K562 (cell line): ENCODE measurements around the gene PARD3. TPM values are rescaled to one million over a fixed set of nuclear protein-coding genes. Genes with fewer than 3 reads are reported as not detected.

Source experiments
- ATAC-seq: fragments of 200-7000 bp; cut with Tn5 transposase; 3 replicates; pipeline ENCODE4 v1.9.1; 2020; ENCODE audit warnings: moderate library complexity
- BruUV-seq: library from RNA; stranded (reverse); fragments of 400-500 nt; replicated peaks from 2 replicates; lab custom pipeline; 2021; lab: Mats Ljungman, UMichigan
- CTCF ChIA-PET: fragments of 300-600 bp; formaldehyde crosslinking; extraction: SDS; loops from one replicate; lab custom pipeline; 2021; ENCODE audit warnings: low intra/inter-chr PET ratio; lab: Yijun Ruan, JAX
- POLR2A ChIA-PET: fragments of 300-600, 350-650 bp; sonication (Branson Sonifier 250); formaldehyde crosslinking; extraction: SDS; loops from one replicate; lab custom pipeline; 2021; ENCODE audit warnings: antibody characterized with exemption, inconsistent platforms; lab: Yijun Ruan, JAX
- DNase-seq, 4 experiments: peaks; one replicate each; pipeline versions ENCODE4 v3.0.0 to v3.0.0-alpha.2; 2011 to 2018; ENCODE audit warnings: low spot score in 3 of 4, mixed read lengths in 3 of 4; ENCODE audit errors: extremely low read depth in 1 of 4
- FAIRE-seq: peaks from 2 replicates; lab custom pipeline; 2011; peaks lifted over from hg19 to GRCh38; lab: Jason Lieb, UNC
- H2AFZ ChIP-seq: 2 replicates; pipeline ENCODE4 v1.6.0; 2011; ENCODE audit warnings: low read depth, low read length, control low read depth, inconsistent platforms
- H3K27ac ChIP-seq: fragments of 200-600 bp; 3 replicates; pipeline ENCODE4 v1.8.0; 2011; ENCODE audit warnings: low read depth, mild to moderate bottlenecking, control low read depth, inconsistent platforms, low read length, moderate library complexity, mixed read lengths; ENCODE audit errors: extremely low read depth
- H3K27me3 ChIP-seq, 2 experiments: fragments of 300-600 bp in 1 of 2; 2 replicates in 1 of 2; 3 replicates in 1 of 2; pipeline versions ENCODE4 v1.6.0 to v1.8.0; 2011; ENCODE audit warnings: inconsistent platforms in 2 of 2, low read length in 2 of 2, mild to moderate bottlenecking in 1 of 2, mixed read lengths in 1 of 2, moderate library complexity in 1 of 2; ENCODE audit not compliant: control insufficient read depth in 2 of 2, insufficient read depth in 2 of 2
- H3K36me3 ChIP-seq: fragments of 300-600 bp; 3 replicates; pipeline ENCODE4 v1.8.0; 2011; ENCODE audit warnings: mild to moderate bottlenecking, low read length, inconsistent platforms; ENCODE audit not compliant: control insufficient read depth, insufficient read depth
- H3K4me1 ChIP-seq, 2 experiments: fragments of 200-600 bp in 1 of 2; replicated peaks in 1 of 2; 2 replicates in 1 of 2; 3 replicates in 1 of 2; pipeline versions ENCODE4 v1.5.1 to v1.8.0; 2011; ENCODE audit warnings: inconsistent platforms in 2 of 2, low read length in 2 of 2, mild to moderate bottlenecking in 1 of 2, mixed read lengths in 1 of 2, moderate library complexity in 1 of 2; ENCODE audit not compliant: control insufficient read depth in 2 of 2, insufficient read depth in 2 of 2
- H3K4me2 ChIP-seq: 2 replicates; pipeline ENCODE4 v1.6.1; 2011; ENCODE audit warnings: low read length, control low read depth, inconsistent platforms, mixed read lengths; ENCODE audit not compliant: insufficient read depth
- H3K4me3 ChIP-seq: fragments of 200-600 bp; sonication (generic), shearing (Covaris generic); 2 replicates; pipeline ENCODE4 v1.5.1; 2016; ENCODE audit warnings: control low read depth, inconsistent platforms
- H3K79me2 ChIP-seq: fragments of 200-600 bp; 3 replicates; pipeline ENCODE4 v1.8.0; 2011; ENCODE audit warnings: low read length, inconsistent platforms; ENCODE audit not compliant: control insufficient read depth, insufficient read depth
- H3K9ac ChIP-seq, 2 experiments: 2 replicates each; pipeline versions ENCODE4 v1.6.0 to v1.6.1; 2011; ENCODE audit warnings: low read depth in 2 of 2, low read length in 2 of 2, control low read depth in 1 of 2, inconsistent platforms in 1 of 2, mild to moderate bottlenecking in 1 of 2, mixed read lengths in 1 of 2; ENCODE audit not compliant: insufficient read depth in 1 of 2
- H3K9me1 ChIP-seq: one replicate; pipeline ENCODE4 v1.6.0; 2011; ENCODE audit warnings: inconsistent platforms, mild to moderate bottlenecking, low read length, moderate library complexity; ENCODE audit not compliant: control insufficient read depth, insufficient read depth
- H3K9me3 ChIP-seq: replicated peaks from 2 replicates; pipeline ENCODE4 v1.5.1; 2011; ENCODE audit warnings: low read depth, low read length, inconsistent platforms; ENCODE audit not compliant: control insufficient read depth, insufficient read depth
- H4K20me1 ChIP-seq: replicated peaks from 2 replicates; pipeline ENCODE4 v1.6.1; 2011; ENCODE audit warnings: low read length, inconsistent platforms, mixed read lengths; ENCODE audit not compliant: control insufficient read depth, insufficient read depth
- BDP1 ChIP-seq: IDR thresholded peaks from 3 replicates; pipeline ENCODE4 v1.6.1; 2011; ENCODE audit not compliant: insufficient read length, insufficient read depth
- FOXA3 ChIP-seq, 2 experiments: fragments of 450-650 bp in 1 of 2; sonication (generic) in 1 of 2; formaldehyde crosslinking; IDR thresholded peaks in 1 of 2; conservative IDR thresholded peaks in 1 of 2; 2 replicates each; pipeline versions ENCODE4 v1.4.0 to v1.8.0; 2020 to 2022; ENCODE audit warnings: mild to moderate bottlenecking in 2 of 2, missing genetic modification reagents in 1 of 2
- HIVEP1 ChIP-seq: fragments of 250-450 bp; sonication (Bioruptor Pico); IDR thresholded peaks from 2 replicates; pipeline ENCODE4 v1.4.0; 2020; ENCODE audit warnings: mild to moderate bottlenecking
- HMG20B ChIP-seq: fragments of 250-450 bp; sonication (Bioruptor Pico); IDR thresholded peaks from 2 replicates; pipeline ENCODE4 v1.5.0; 2021; ENCODE audit warnings: mild to moderate bottlenecking
- ILF3 ChIP-seq: fragments of 450-650 bp; IDR thresholded peaks from 2 replicates; pipeline ENCODE4 v1.6.1; 2018; ENCODE audit warnings: antibody characterized with exemption, mild to moderate bottlenecking, moderate library complexity, borderline replicate concordance
- KDM2B ChIP-seq: fragments of 250-450 bp; sonication (Bioruptor Pico); IDR thresholded peaks from 2 replicates; pipeline ENCODE4 v1.8.0; 2021; ENCODE audit warnings: mild to moderate bottlenecking, moderate library complexity
- MBD2 ChIP-seq: sonication (generic); IDR thresholded peaks from 2 replicates; pipeline ENCODE4 v1.6.1; 2016; ENCODE audit warnings: low read depth, borderline replicate concordance
- NEUROD1 ChIP-seq: fragments of 150-350 bp; IDR thresholded peaks from 2 replicates; pipeline ENCODE4 v1.6.1; 2014; ENCODE audit warnings: borderline replicate concordance, low read length, low read depth; ENCODE audit not compliant: partially characterized antibody
- NR2F6 ChIP-seq: fragments of 450-650 bp; formaldehyde crosslinking; IDR thresholded peaks from 2 replicates; pipeline ENCODE4 v1.4.0; 2020; ENCODE audit warnings: mild to moderate bottlenecking
- PCBP2 ChIP-seq: fragments of 200-400 bp; formaldehyde crosslinking; IDR thresholded peaks from 2 replicates; pipeline ENCODE4 v1.6.1; 2018; ENCODE audit warnings: low read length, low read depth, mild to moderate bottlenecking, moderate library complexity; ENCODE audit not compliant: poor library complexity, severe bottlenecking
- PTBP1 ChIP-seq: fragments of 200-400 bp; formaldehyde crosslinking; IDR thresholded peaks from 2 replicates; pipeline ENCODE4 v1.6.1; 2017; ENCODE audit warnings: low read depth, low read length
- SNIP1 ChIP-seq: fragments of 450-650 bp; IDR thresholded peaks from 2 replicates; pipeline ENCODE4 v1.7.1; 2017; ENCODE audit warnings: low read depth, mild to moderate bottlenecking
- ZC3H4 ChIP-seq: sonication (generic); formaldehyde crosslinking; IDR thresholded peaks from 2 replicates; pipeline ENCODE4 v1.9.0; 2021; ENCODE audit warnings: missing genetic modification reagents, borderline replicate concordance
- ZNF165 ChIP-seq: fragments of 250-450 bp; sonication (Bioruptor Pico); IDR thresholded peaks from 2 replicates; pipeline ENCODE4 v1.4.0; 2020; ENCODE audit warnings: borderline replicate concordance
- WGBS: fragments of 100-300 bp; shearing (Covaris generic); methylation state at CpG from one replicate; pipeline ENCODE4 v1.1.6; 2016; ENCODE audit warnings: low coverage, mixed read lengths; ENCODE audit not compliant: insufficient coverage; ENCODE audit errors: missing lambda C conversion rate; 5-methylcytosine and 5-hydroxymethylcytosine counted together
- in situ Hi-C: fragments of 300-500 bp; cut with MboI; formaldehyde crosslinking; loops from 4 replicates; pipeline ENCODE4 v1.15.0; 2018; ENCODE audit warnings: inconsistent platforms, mixed read lengths
- intact Hi-C: fragments of 100-400 bp; cut with micrococcal nuclease; formaldehyde crosslinking; loops from 2 replicates; pipeline ENCODE4 v1.14.2; 2022
- polyA plus RNA-seq, 8 experiments: library from polyadenylated mRNA; depleted of rRNA in 4 of 8; stranded (reverse) in 5 of 8; unstranded in 3 of 8; fragments of >200 nt; fragmentation: Nextera tagmentation in 2 of 8; fragmentation: Illumina TruSeq in 1 of 8; extraction: Ambion mirVana in 2 of 8; extraction: Trizol in 1 of 8; gene quantifications; 2 replicates each; pipeline versions ENCODE4 v1.2.1 to v1.2.3, GENCODE V29; 2011 to 2014; ENCODE audit warnings: inconsistent platforms in 1 of 8, missing spikeins in 1 of 8
- total RNA-seq, 7 experiments: library from RNA; depleted of rRNA in 6 of 7; stranded (reverse); fragments of >200 nt in 6 of 7; fragmentation: Illumina TruSeq in 2 of 7; extraction: Trizol in 2 of 7; gene quantifications; 2 replicates each; pipeline versions ENCODE4 v1.2.1 to v1.2.3, GENCODE V29; 2011 to 2021; ENCODE audit warnings: low replicate concordance in 1 of 7
- TF ChIP-seq, protein P1 (sequence below): fragments of 250-450 bp; sonication (Bioruptor Pico); IDR thresholded peaks from 2 replicates; pipeline ENCODE4 v1.4.0; 2020; ENCODE audit warnings: mild to moderate bottlenecking, moderate library complexity, borderline replicate concordance
- TF ChIP-seq, protein P2 (sequence below): fragments of 450-650 bp; IDR thresholded peaks from 2 replicates; pipeline ENCODE4 v1.6.1; 2016; ENCODE audit warnings: mild to moderate bottlenecking

PARD3 gene
- total and polyA plus RNA-seq, 9 of the 15 experiments (the other 6 are each of a cell fraction or from before 2014, with no cell fraction given): 2.7 to 11.7 (median 7.7) TPM

DNA sequence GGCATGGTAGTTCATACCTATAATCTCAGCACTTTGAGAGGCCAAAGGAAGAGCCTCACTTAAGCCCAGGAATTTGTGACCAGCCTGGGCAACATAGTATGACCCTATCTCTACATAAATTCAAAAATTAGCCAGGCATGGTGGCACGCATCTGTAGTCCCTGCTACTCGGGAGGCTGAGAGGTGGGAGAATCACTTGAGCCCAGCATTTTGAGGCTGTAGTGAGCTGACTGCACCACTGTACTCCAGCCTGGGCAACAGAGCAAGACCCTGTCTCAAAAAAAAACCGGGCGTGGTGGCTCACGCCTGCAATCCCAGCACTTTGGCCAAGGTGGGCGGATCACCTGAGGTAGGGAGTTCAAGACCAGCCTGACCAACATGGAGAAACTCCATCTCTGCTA is 19.8 kb downstream of the PARD3 start:
- WGBS: 42% methylated on average over 3 of the region's 6 CpGs
- no TSS peak for BruUV-seq
- no peaks in the 10 kb centered on the region for H3K36me3 ChIP-seq
- ChIA-PET CTCF (no interaction called here), POLR2A (no interaction called here)
- DNase-seq: no peak
- H3K4me2 ChIP-seq: no peak overlapping the region
- FAIRE-seq: no peak
- H3K4me3 ChIP-seq: no peak overlapping the region
- no peak overlapping the region for H3K9ac ChIP-seq
- peaks cover 0 to 14% of the 10 kb centered on the region in 2 experiments; a peak in 2 of 5 replicates for H3K4me1 ChIP-seq
- no peak overlapping the region for H2AFZ ChIP-seq
- no peaks in the 10 kb centered on the region; the same call in 1 of the 2 replicates for H4K20me1 ChIP-seq
- H3K9me1 ChIP-seq: peaks cover 2% of the 10 kb centered on the region
- H3K27me3 ChIP-seq: no peaks in the 10 kb centered on the region; a peak in 1 of 5 replicates
- no peaks in the 10 kb centered on the region for H3K9me3 ChIP-seq
- H3K79me2 ChIP-seq: no peaks in the 10 kb centered on the region; the same call in 2 of the 3 replicates
- no peak overlapping the region for H3K27ac ChIP-seq
- intact Hi-C loops: no loop called here
- in situ Hi-C loops: no loop called here
- no peak for ATAC-seq
- TF ChIP-seq ILF3 (no peak), NR2F6 (CRISPR knock-in tag) (no peak), NEUROD1 (no peak), ZC3H4 (CRISPR knock-in tag) (no peak), PCBP2 (no peak), SNIP1 (no peak), KDM2B (CRISPR knock-in tag) (no peak), ZNF165 (CRISPR knock-in tag) (no peak), HMG20B (CRISPR knock-in tag) (no peak), MBD2 (no peak), HIVEP1 (no peak), FOXA3 (CRISPR knock-in tag; conservative IDR thresholded peaks at IDR 0.05 in 1 of 2, IDR thresholded peaks at IDR 0.05 in 1 of 2) (no peak), BDP1 (no peak), PTBP1 (no peak)
- TF ChIP-seq, protein P1, sequence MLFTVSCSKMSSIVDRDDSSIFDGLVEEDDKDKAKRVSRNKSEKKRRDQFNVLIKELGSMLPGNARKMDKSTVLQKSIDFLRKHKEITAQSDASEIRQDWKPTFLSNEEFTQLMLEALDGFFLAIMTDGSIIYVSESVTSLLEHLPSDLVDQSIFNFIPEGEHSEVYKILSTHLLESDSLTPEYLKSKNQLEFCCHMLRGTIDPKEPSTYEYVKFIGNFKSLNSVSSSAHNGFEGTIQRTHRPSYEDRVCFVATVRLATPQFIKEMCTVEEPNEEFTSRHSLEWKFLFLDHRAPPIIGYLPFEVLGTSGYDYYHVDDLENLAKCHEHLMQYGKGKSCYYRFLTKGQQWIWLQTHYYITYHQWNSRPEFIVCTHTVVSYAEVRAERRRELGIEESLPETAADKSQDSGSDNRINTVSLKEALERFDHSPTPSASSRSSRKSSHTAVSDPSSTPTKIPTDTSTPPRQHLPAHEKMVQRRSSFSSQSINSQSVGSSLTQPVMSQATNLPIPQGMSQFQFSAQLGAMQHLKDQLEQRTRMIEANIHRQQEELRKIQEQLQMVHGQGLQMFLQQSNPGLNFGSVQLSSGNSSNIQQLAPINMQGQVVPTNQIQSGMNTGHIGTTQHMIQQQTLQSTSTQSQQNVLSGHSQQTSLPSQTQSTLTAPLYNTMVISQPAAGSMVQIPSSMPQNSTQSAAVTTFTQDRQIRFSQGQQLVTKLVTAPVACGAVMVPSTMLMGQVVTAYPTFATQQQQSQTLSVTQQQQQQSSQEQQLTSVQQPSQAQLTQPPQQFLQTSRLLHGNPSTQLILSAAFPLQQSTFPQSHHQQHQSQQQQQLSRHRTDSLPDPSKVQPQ (CRISPR knock-in tag): no peak
- TF ChIP-seq, protein P2, sequence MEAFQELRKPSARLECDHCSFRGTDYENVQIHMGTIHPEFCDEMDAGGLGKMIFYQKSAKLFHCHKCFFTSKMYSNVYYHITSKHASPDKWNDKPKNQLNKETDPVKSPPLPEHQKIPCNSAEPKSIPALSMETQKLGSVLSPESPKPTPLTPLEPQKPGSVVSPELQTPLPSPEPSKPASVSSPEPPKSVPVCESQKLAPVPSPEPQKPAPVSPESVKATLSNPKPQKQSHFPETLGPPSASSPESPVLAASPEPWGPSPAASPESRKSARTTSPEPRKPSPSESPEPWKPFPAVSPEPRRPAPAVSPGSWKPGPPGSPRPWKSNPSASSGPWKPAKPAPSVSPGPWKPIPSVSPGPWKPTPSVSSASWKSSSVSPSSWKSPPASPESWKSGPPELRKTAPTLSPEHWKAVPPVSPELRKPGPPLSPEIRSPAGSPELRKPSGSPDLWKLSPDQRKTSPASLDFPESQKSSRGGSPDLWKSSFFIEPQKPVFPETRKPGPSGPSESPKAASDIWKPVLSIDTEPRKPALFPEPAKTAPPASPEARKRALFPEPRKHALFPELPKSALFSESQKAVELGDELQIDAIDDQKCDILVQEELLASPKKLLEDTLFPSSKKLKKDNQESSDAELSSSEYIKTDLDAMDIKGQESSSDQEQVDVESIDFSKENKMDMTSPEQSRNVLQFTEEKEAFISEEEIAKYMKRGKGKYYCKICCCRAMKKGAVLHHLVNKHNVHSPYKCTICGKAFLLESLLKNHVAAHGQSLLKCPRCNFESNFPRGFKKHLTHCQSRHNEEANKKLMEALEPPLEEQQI: no peak
